HUES48 (cell line): Measurements from ENCODE around the gene ANO6.
"Not testable (repeated sequence)": the region's sequence is repeated elsewhere in the genome, so short reads cannot be mapped to it uniquely, and the experiment has no call there.

ENCODE experiments used
- H3K27ac ChIP-seq: one replicate; pipeline ENCODE4 v1.7.0; 2013; ENCODE audit warnings: low read depth, low read length, inconsistent platforms
- H3K27me3 ChIP-seq: 2 replicates; pipeline ENCODE4 v1.6.1; 2013; ENCODE audit warnings: mild to moderate bottlenecking, low read length; ENCODE audit not compliant: control insufficient read depth, insufficient read depth
- H3K36me3 ChIP-seq: 2 replicates; pipeline ENCODE4 v1.6.1; 2013; ENCODE audit warnings: low read length; ENCODE audit not compliant: control insufficient read depth, insufficient read depth
- H3K4me1 ChIP-seq: 2 replicates; pipeline ENCODE4 v1.6.1; 2013; ENCODE audit warnings: mild to moderate bottlenecking, low read length; ENCODE audit not compliant: control insufficient read depth, insufficient read depth
- H3K4me3 ChIP-seq: 2 replicates; pipeline ENCODE4 v1.5.1; 2013; ENCODE audit warnings: mild to moderate bottlenecking, low read depth, low read length
- H3K9ac ChIP-seq: 2 replicates; pipeline ENCODE4 v1.6.1; 2013; ENCODE audit warnings: mild to moderate bottlenecking, low read depth, low read length, moderate library complexity
- H3K9me3 ChIP-seq: 2 replicates; pipeline ENCODE4 v1.6.1; 2013; ENCODE audit warnings: low read length; ENCODE audit not compliant: control insufficient read depth, insufficient read depth

The ANO6 gene

GRCh38 chr12:45317261-45317660, 101.4 kb downstream of the ANO6 start:
- H3K36me3 ChIP-seq, result not testable (repeated sequence)

DNA sequence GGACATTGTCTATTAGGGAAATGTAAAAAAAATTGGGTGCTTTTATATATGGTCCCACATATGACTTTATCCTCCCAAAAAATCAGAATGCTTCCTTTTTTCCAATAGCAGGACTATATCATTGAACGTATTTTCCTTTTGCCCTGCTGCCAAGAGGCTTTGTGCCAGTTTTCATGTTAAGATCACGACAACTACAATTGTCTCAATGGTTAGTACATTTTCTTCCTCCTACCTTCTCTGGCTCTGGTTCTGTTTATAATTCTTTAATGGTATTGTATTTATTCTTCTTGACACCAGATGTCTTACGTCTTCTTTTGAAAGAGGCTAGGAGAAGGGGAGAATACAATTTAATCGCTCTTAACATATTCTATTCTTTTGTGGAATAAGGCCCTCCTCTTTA, 106.9 kb downstream of the ANO6 start:
- H3K9me3 ChIP-seq, result no peaks in the 10 kb centered on the region
- no peak overlapping the region for H3K4me3 ChIP-seq
- no peak overlapping the region for H3K9ac ChIP-seq
- no peaks in the 10 kb centered on the region for H3K36me3 ChIP-seq
- H3K4me1 ChIP-seq, result no peaks in the 10 kb centered on the region
- no peaks in the 10 kb centered on the region for H3K27me3 ChIP-seq
- H3K27ac ChIP-seq, result no peak overlapping the region

More at GRCh38 chr12:45317261-45317660, 101.4 kb downstream of the ANO6 start:
- H3K27me3 ChIP-seq, H3K9me3 ChIP-seq, H3K4me3 ChIP-seq, H3K4me1 ChIP-seq, H3K27ac ChIP-seq, H3K9ac ChIP-seq: not testable (repeated sequence)

GRCh38 chr12:45324391-45324790, 108.5 kb downstream of the ANO6 start:
- Histone ChIP-seq H3K4me1 (no peaks in the 10 kb centered on the region), H3K4me3 (no peak overlapping the region), H3K27ac (no peak overlapping the region), H3K36me3 (no peaks in the 10 kb centered on the region), H3K27me3 (no peaks in the 10 kb centered on the region), H3K9ac (no peak overlapping the region), H3K9me3 (no peaks in the 10 kb centered on the region)

DNA sequence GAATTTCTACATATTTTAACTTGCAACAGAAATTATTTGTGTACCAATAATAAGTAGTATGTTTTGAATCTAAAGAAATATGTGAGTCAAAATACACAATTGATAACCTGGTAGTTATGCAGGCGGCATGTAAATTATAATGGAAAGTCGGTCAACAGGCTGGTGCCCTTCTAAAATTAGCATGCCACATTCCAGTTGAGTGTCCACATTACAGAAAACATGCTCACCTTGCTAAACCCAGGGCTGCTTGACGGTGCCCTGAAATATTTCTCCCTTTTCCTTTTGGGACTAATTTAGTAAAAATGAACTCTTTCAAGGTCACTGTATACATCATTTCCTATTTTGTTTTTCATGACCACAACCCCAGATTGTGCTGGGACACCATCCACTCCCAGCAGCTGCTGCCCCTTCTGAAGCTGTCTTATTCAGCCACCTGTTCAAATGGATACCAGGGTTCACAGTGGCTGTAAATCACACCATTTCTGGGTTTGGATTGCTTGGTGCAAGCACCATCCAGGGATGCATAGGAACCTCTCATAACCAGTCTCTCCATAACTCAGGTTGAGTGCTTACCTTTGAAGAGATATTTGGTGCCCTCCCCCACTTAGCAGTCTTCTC, 110.6 kb downstream of the ANO6 start:
- no peaks in the 10 kb centered on the region for H3K4me1 ChIP-seq
- peaks cover 2% of the 10 kb centered on the region; the same call in 1 of the 2 replicates for H3K36me3 ChIP-seq
- H3K9me3 ChIP-seq, result no peaks in the 10 kb centered on the region
- H3K27ac ChIP-seq, result no peak overlapping the region
- no peak overlapping the region; the same call in 1 of the 2 replicates for H3K9ac ChIP-seq
- no peaks in the 10 kb centered on the region for H3K27me3 ChIP-seq
- no peak overlapping the region for H3K4me3 ChIP-seq

- no peak overlapping the region for H3K4me3 ChIP-seq
- peaks cover 7% of the 10 kb centered on the region for H3K36me3 ChIP-seq
- no peak overlapping the region for H3K27ac ChIP-seq
- H3K4me1 ChIP-seq, result no peaks in the 10 kb centered on the region
- no peaks in the 10 kb centered on the region for H3K9me3 ChIP-seq
- H3K9ac ChIP-seq, result no peak overlapping the region
- H3K27me3 ChIP-seq, result no peaks in the 10 kb centered on the region
Observed at GRCh38 chr12:45327823-45328383, 112.0 kb downstream of the ANO6 start.

GRCh38 chr12:45329238-45329637, 113.3 kb downstream of the ANO6 start:
- no peak overlapping the region for H3K27ac ChIP-seq
- no peaks in the 10 kb centered on the region for H3K9me3 ChIP-seq
- H3K9ac ChIP-seq, result no peak overlapping the region
- H3K4me1 ChIP-seq, result 0 out of 2 replicates have a peak, but pooled peaks cover 2% of the 10 kb centered on the region
- no peak overlapping the region for H3K4me3 ChIP-seq
- H3K36me3 ChIP-seq, result peaks cover 10% of the 10 kb centered on the region
- no peaks in the 10 kb centered on the region for H3K27me3 ChIP-seq

DNA sequence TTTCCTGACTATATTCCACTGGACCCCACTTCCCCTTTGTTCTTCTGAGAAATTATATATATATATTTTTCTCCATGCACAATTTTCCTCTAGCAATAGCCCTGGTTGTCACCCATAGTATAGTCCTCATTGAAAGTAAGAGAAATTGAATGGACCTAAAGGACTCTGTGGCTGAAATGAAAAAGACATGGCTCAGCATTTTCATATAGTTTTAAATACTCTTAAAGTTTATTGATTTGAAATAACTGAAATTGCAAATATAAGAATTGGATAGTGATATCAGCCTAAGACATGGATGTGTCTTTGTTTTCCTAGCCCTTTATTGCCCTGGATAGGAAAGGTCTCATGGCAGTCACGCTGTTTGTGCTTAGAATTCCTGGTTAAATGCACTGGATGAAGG, 113.8 kb downstream of the ANO6 start:
- H3K9ac ChIP-seq, result no peak overlapping the region
- no peak overlapping the region for H3K4me3 ChIP-seq
- H3K36me3 ChIP-seq, result peaks cover 10% of the 10 kb centered on the region
- no peaks in the 10 kb centered on the region for H3K9me3 ChIP-seq
- H3K27ac ChIP-seq, result no peak overlapping the region
- H3K4me1 ChIP-seq, result 0 out of 2 replicates have a peak, but pooled peaks cover 2% of the 10 kb centered on the region
- no peaks in the 10 kb centered on the region for H3K27me3 ChIP-seq

DNA sequence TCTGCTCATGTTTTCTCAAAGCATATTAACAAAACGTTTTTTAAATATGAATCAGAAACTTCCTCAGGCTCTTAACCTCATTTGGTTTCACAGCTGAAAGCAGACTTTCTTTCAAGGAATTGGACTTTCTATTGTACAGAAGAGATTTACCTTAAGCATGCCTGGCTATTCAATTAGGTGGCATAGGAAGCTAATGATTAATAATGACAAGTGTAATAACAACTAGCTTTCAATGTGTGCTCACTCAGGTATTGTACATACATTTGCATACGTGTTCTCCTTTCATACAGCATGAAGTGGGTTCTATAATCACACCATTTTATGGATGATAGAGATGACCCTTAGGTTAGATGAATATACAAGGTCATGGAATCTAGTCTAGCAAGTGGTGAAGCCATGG, 115.7 kb downstream of the ANO6 start:
- Histone ChIP-seq H3K27me3 (no peaks in the 10 kb centered on the region), H3K9ac (no peak overlapping the region), H3K9me3 (no peaks in the 10 kb centered on the region), H3K27ac (no peak overlapping the region), H3K4me3 (no peak overlapping the region), H3K36me3 (peaks cover 13% of the 10 kb centered on the region), H3K4me1 (0 out of 2 replicates have a peak, but pooled peaks cover 2% of the 10 kb centered on the region)

DNA sequence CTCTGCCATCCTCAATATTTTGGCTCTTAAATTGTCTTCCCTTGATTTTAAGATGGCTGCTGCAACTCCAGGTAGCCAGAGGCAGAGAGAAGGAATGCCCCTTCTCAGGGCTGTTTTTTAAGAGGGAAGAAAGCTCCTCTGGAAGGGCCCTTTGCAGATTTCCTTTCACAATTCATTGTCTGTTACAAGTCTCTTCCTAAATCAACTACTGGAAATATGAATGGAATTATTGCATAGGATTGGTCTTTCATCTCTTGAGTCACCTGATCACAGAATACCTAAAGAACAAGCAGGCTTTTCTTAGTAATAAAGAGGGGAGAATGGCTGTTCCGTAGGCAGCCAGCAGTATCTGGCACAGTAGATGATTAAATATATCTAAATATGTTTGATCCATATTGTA, 118.5 kb downstream of the ANO6 start:
- H3K27me3 ChIP-seq, result no peaks in the 10 kb centered on the region
- H3K9me3 ChIP-seq, result no peaks in the 10 kb centered on the region
- peaks cover 14% of the 10 kb centered on the region; the same call in 1 of the 2 replicates for H3K4me1 ChIP-seq
- H3K27ac ChIP-seq, result no peak overlapping the region
- H3K4me3 ChIP-seq, result no peak overlapping the region
- no peak overlapping the region for H3K9ac ChIP-seq
- H3K36me3 ChIP-seq, result peaks cover 13% of the 10 kb centered on the region

- Histone ChIP-seq H3K27me3 (no peaks in the 10 kb centered on the region), H3K27ac (no peak overlapping the region), H3K9ac (no peak overlapping the region), H3K36me3 (peaks cover 12% of the 10 kb centered on the region), H3K9me3 (no peaks in the 10 kb centered on the region), H3K4me3 (no peak overlapping the region), H3K4me1 (peaks cover 14% of the 10 kb centered on the region; the same call in 1 of the 2 replicates)
Observed at GRCh38 chr12:45336331-45336730, 120.4 kb downstream of the ANO6 start.

GRCh38 chr12:45336762-45337596, 121.1 kb downstream of the ANO6 start:
- Histone ChIP-seq H3K9me3 (no peaks in the 10 kb centered on the region), H3K27me3 (no peaks in the 10 kb centered on the region), H3K36me3 (peaks cover 6% of the 10 kb centered on the region; the same call in 1 of the 2 replicates), H3K4me3 (no peak overlapping the region), H3K9ac (no peak overlapping the region), H3K27ac (no peak overlapping the region), H3K4me1 (peaks cover 14% of the 10 kb centered on the region; the same call in 1 of the 2 replicates)
